Measurements from ENCODE around the gene DCLRE1C.

- TF ChIP-seq TAF1 (IDR thresholded peaks at IDR 0.05; ENCODE audit: borderline replicate concordance, insufficient read depth, low read length) (no peak), POLR2AphosphoS5 (IDR thresholded peaks at IDR 0.05; ENCODE audit: low read depth, low read length) (no peak), REST (IDR thresholded peaks at IDR 0.05; ENCODE audit: insufficient read depth in 1 of 2, low read depth in 2 of 2, low read length in 2 of 2) (no peak)
Observed at GRCh38 chr10:14952851-14953423, 959 bp downstream of the DCLRE1C start.
